IgD-negative memory B cell (primary cell): ENCODE results near the gene CCDC85C. TPM values are rescaled to one million over a fixed set of nuclear protein-coding genes. Genes with fewer than 3 reads are reported as not detected.

Experiments used
- H3K27ac Mint-ChIP-seq, 3 donors: one replicate each; pipeline ENCODE4 v1.8.0; 2020 to 2022; ENCODE audit warnings: mild to moderate bottlenecking in 3 of 3, mixed read lengths in 3 of 3, moderate library complexity in 1 of 3
- H3K27me3 Mint-ChIP-seq: one replicate; pipeline ENCODE4 v1.8.0; 2021; ENCODE audit warnings: mixed read lengths
- H3K36me3 Mint-ChIP-seq: one replicate; pipeline ENCODE4 v1.8.0; 2020; ENCODE audit warnings: mild to moderate bottlenecking, mixed read lengths
- H3K4me1 Mint-ChIP-seq, 3 donors: one replicate each; pipeline ENCODE4 v1.8.0; 2020 to 2022; ENCODE audit warnings: mixed read lengths in 3 of 3, mild to moderate bottlenecking in 1 of 3
- H3K4me3 Mint-ChIP-seq, 4 donors: one replicate each; pipeline ENCODE4 v1.8.0; 2020 to 2022; ENCODE audit warnings: mild to moderate bottlenecking in 4 of 4, mixed read lengths in 4 of 4, moderate library complexity in 3 of 4
- H3K9me3 Mint-ChIP-seq, 3 donors: one replicate each; pipeline ENCODE4 v1.8.0; 2020 to 2021; ENCODE audit warnings: mixed read lengths in 3 of 3, mild to moderate bottlenecking in 1 of 3
- polyA plus RNA-seq: library from polyadenylated mRNA; unstranded; fragments of 300-500 nt; fragmentation: Illumina TruSeq; gene quantifications from one replicate; pipeline ENCODE4 v1.2.3, GENCODE V29; 2021

CCDC85C gene
- polyA plus RNA-seq, 1 donor from 2014 or later: 0.20 TPM

DNA sequence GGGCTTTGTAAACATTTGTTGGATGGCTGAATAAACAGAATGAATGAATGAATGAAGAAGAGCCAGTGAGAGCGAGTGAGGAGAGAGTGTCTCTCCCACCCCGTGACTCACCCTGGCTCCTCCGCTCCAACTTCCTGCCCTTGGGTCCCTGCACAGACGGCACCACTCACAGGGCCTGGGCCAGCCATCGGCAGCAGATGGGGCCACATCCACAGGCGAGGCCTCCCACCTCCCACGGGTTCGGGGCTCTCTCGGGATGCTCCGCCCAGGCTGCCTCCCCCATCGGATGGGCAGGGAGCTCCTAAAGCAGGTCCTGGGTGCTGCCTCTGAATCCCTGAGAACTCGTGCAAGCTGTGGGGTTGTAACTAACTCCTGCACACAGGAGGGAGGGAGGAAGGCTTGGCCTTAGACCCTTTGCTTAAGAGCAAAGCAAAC is 81.5 kb downstream of the CCDC85C start:
- H3K27ac Mint-ChIP-seq: no peak overlapping the region
- no peaks in the 10 kb centered on the region for H3K9me3 Mint-ChIP-seq
- H3K36me3 Mint-ChIP-seq: no peaks in the 10 kb centered on the region
- peaks cover 0 to 2% (median 0%) of the 10 kb centered on the region in 3 donors for H3K4me1 Mint-ChIP-seq
- no peaks in the 10 kb centered on the region for H3K27me3 Mint-ChIP-seq
- no peak overlapping the region for H3K4me3 Mint-ChIP-seq

DNA sequence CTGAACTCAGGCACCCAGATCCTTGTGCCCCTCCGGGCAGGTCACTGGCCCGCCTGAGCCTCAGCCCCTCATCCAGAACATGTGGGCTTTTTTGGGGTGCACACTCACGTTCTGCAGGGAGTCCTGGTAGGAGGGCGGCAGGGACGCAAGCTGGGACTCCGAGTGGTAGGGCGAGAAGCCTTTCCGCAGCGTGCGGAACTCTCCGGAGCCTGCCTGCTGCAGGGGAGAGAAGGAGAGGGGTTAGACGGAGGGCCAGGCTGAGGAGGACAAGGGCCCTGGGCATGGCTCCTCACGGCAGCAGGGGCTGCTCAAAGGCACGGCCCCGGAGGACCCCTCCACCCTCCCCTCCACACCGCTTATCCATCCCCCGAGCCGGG is 82.0 kb downstream of the CCDC85C start:
- Mint-ChIP-seq H3K4me3 (no peak overlapping the region), H3K27ac (no peak overlapping the region)

DNA sequence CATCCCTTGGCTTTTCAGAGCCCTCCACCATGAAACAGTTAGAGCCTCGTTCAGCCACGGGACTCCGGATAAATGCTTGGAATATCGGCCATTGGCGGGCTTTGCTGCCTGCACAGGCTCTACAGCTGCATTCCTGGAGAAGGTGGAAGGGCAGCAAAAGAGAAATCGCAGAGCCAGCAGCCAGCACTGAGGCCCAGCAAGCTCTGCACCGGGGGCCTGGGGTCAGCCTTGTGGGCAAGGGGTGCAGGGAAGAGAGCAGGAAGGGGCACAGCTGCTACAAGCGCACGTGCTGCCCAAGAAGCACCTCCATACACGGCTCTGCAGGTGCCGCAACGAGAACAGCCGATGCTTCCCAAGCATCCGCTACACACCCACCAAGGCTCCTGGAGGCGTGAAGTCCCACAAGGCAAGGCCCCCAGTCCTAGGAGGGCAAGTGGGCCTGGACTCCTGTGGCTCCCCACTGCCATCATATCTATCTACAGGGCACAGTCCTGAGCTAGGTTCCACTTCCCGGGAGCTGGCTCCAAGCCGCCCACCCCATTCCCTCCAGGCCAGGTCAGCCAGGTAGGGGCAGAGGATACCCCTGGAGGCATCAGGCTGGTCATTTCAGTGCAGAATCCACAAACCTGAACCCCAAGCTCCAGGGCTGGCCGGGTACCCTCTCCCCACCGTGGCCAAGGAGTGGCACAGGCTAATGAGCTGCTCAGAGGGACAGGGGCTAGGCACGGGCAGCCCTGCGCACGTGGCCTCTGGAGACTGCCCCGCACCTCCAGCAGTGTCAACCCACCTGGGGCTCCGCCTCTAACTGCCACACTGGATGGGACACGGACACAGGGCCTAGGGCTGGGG is 82.6 kb downstream of the CCDC85C start:
- Mint-ChIP-seq H3K27me3 (no peaks in the 10 kb centered on the region), H3K9me3 (no peaks in the 10 kb centered on the region), H3K27ac (peak overlapping the region in 2 of 3 donors; percentile 67 to 96)

More for the DNA sequence above, 82.0 kb downstream of the CCDC85C start:
- Mint-ChIP-seq H3K9me3 (no peaks in the 10 kb centered on the region), H3K36me3 (no peaks in the 10 kb centered on the region), H3K27me3 (no peaks in the 10 kb centered on the region), H3K4me1 (peaks cover 0 to 2% (median 0%) of the 10 kb centered on the region in 3 donors)

DNA sequence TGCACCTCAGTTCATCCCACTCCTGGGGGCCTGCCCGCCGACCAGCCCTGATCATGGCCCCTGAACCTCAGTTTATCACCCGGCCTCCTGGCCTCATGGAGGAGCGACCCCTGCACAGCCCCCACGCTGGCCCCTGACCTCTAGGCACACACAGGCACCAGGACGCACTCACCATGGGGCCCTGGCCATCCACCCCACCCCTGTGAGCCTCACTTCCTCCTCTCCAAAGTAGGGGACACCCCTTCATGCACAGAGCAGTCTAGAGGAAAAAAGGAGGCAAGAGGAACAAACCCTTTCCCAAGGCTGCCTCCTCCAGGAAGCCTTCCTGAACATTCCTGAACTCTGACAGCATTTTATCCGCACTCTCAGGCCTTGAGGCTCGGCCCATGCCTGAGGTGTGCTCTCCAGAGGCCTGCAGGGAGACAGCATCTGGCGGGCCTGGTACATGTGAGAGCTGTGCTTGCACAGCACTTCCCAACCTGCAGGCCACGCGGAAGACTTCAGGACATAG is 83.4 kb downstream of the CCDC85C start:
- H3K9me3 Mint-ChIP-seq: no peaks in the 10 kb centered on the region
- no peaks in the 10 kb centered on the region for H3K36me3 Mint-ChIP-seq
- H3K4me3 Mint-ChIP-seq: no peak overlapping the region
- H3K27ac Mint-ChIP-seq: peak overlapping the region in 2 of 3 donors; percentile 67 to 96
- no peaks in the 10 kb centered on the region for H3K27me3 Mint-ChIP-seq
- H3K4me1 Mint-ChIP-seq: peaks cover 0 to 2% (median 0%) of the 10 kb centered on the region in 3 donors

More for the DNA sequence above, 82.6 kb downstream of the CCDC85C start:
- peaks cover 0 to 2% (median 0%) of the 10 kb centered on the region in 3 donors for H3K4me1 Mint-ChIP-seq
- H3K4me3 Mint-ChIP-seq: no peak overlapping the region
- H3K36me3 Mint-ChIP-seq: no peaks in the 10 kb centered on the region

DNA sequence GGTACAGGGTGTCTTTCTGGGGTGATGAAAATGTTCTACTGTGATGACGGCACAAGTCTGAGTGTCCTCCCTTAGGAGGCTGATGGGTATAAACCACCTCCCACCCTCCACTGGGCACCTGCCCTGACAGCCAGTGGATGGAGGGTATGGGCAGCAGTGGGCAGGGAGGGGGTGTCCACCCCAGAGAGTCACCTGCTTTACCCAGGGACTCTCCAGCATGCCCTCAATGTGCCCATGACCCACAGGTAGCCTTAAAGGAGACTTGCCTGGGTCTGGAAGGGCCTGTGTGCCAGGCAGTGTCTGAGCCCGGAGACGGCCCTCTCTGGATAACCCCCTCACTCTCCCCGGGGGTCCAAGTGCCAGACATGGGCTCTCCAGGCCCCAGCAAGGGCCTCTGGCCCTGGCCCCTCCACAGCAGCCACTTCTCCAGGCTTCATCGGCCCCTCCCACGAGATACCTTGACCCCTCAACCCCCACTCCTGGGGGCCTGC is 84.0 kb downstream of the CCDC85C start:
- Mint-ChIP-seq H3K4me3 (no peak overlapping the region), H3K27me3 (no peaks in the 10 kb centered on the region), H3K9me3 (no peaks in the 10 kb centered on the region), H3K27ac (peak overlapping the region in 1 of 3 donors; percentile 96), H3K4me1 (no peaks in the 10 kb centered on the region), H3K36me3 (no peaks in the 10 kb centered on the region)

DNA sequence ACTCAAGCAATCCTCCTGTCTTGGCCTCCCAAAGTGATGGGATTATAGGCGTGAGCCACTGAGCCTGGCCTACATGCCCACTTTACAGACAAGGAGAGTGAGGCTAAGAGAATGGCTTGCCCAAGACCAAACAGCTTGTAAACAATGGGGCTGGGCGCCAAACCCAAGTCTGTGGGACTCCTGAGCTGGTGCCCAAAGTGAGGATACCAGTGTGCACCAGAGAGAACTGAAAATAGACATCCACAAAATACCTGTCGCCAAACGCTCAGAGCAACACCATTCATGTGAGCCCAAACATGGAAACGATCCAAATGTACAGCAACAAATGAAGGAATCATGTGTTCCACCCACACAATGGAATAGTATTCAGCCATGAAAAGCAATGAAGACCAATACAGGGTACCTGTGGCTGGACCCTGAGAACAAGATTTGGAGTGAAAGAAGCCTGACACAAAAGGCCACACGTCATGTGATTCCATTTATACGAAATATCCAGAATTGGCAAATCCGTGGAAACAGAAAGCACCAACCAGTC is 84.6 kb downstream of the CCDC85C start:
- Mint-ChIP-seq H3K27me3 (no peaks in the 10 kb centered on the region), H3K9me3 (no peaks in the 10 kb centered on the region), H3K4me3 (no peak overlapping the region), H3K27ac (no peak overlapping the region), H3K4me1 (no peaks in the 10 kb centered on the region), H3K36me3 (peaks cover 1% of the 10 kb centered on the region)

DNA sequence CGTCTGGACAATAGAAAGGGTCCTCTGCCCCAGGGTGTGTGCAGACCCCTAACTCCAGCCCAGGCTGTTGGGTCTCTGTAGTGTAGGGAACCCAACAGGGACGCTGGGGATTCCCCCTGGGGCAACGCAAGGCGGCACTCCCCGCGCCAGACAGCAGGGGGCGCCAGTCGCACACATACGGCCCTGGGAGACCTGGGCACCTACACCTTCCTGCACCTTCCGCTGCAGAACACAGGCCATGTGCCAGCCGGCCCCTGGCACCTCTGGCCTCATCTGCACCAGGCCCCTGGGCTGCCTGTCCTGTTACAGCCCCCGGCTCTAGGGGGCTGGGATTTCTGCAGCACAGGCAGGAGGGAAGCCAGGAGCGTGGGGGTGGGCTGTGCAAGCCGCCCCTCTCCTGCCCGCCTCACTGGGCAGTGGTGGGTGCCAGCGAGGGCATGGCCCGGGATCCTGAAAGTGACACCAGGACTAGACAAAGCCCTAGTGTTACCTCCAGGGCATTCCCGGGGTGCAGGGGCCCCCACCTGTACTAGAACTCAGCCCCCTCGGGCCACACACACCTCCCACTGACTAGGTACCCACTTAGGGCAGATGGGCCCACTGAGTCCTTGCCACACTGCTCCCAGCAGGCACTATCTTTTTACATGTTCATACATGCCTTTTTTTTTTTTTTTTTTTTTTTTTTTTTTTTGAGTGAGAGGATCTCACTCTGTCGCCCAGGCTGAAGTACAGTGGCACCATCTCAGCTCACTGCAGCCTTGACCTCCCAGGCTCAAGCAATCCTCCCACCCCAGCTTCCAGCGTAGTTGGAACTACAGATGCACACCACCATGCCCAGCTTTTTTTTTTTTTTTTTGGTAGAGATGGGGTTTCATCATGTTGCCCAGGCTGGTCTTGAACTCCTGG is 85.3 kb downstream of the CCDC85C start:
- H3K27me3 Mint-ChIP-seq: no peaks in the 10 kb centered on the region
- H3K4me3 Mint-ChIP-seq: no peak overlapping the region
- no peak overlapping the region for H3K27ac Mint-ChIP-seq
- H3K36me3 Mint-ChIP-seq: peaks cover 1% of the 10 kb centered on the region
- H3K9me3 Mint-ChIP-seq: no peaks in the 10 kb centered on the region
- no peaks in the 10 kb centered on the region for H3K4me1 Mint-ChIP-seq

- Mint-ChIP-seq H3K27ac (no peak overlapping the region), H3K27me3 (no peaks in the 10 kb centered on the region), H3K4me3 (no peak overlapping the region)
Observed at GRCh38 chr14:99517643-99518381, 86.2 kb downstream of the CCDC85C start.

DNA sequence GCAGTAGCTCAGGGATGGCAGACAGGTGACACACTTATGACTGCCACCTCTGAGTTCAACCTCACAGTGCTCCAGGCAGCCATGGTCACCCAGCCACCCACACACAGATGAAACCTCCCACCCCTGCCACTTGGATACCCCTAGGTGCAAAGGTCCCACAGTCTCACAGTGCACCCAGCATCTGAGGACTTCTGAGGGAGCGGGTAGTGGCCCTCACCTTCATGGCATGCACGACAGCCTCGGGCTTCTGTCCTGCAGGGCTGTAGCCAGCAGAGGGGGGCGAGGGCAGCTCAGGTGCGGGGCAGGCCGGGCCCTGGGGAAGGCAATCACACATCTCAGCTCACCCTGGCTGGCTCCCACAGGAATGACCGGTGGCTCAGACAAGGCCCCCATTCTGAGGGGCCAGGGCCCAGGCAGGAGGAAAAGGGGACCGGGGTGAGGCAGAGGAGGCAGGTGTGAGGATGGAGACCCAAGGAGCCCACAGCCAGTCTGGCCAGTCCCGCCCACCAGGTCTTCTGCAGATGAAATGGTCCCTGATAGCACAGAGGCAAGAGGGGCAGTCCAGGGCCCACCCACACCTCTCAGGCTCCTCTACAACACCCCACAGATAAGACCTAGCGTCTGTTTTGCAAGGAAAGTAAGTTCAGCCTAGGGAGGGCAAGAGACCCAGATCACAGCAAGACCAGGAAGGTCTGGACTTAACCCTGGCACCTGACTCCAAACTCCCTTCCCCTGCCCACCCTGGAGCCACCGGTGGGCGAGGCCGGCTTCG is 87.0 kb downstream of the CCDC85C start:
- Mint-ChIP-seq H3K4me1 (no peaks in the 10 kb centered on the region), H3K9me3 (no peaks in the 10 kb centered on the region), H3K4me3 (no peak overlapping the region), H3K27me3 (no peaks in the 10 kb centered on the region), H3K27ac (no peak overlapping the region), H3K36me3 (peaks cover 1% of the 10 kb centered on the region)

More at GRCh38 chr14:99517643-99518381, 86.2 kb downstream of the CCDC85C start:
- Mint-ChIP-seq H3K9me3 (no peaks in the 10 kb centered on the region), H3K36me3 (peaks cover 1% of the 10 kb centered on the region), H3K4me1 (no peaks in the 10 kb centered on the region)

- H3K27ac Mint-ChIP-seq: no peak overlapping the region
- H3K36me3 Mint-ChIP-seq: peaks cover 1% of the 10 kb centered on the region
- no peaks in the 10 kb centered on the region for H3K4me1 Mint-ChIP-seq
- H3K9me3 Mint-ChIP-seq: no peaks in the 10 kb centered on the region
- H3K4me3 Mint-ChIP-seq: no peak overlapping the region
- no peaks in the 10 kb centered on the region for H3K27me3 Mint-ChIP-seq
Observed at GRCh38 chr14:99516156-99516870, 87.7 kb downstream of the CCDC85C start.

DNA sequence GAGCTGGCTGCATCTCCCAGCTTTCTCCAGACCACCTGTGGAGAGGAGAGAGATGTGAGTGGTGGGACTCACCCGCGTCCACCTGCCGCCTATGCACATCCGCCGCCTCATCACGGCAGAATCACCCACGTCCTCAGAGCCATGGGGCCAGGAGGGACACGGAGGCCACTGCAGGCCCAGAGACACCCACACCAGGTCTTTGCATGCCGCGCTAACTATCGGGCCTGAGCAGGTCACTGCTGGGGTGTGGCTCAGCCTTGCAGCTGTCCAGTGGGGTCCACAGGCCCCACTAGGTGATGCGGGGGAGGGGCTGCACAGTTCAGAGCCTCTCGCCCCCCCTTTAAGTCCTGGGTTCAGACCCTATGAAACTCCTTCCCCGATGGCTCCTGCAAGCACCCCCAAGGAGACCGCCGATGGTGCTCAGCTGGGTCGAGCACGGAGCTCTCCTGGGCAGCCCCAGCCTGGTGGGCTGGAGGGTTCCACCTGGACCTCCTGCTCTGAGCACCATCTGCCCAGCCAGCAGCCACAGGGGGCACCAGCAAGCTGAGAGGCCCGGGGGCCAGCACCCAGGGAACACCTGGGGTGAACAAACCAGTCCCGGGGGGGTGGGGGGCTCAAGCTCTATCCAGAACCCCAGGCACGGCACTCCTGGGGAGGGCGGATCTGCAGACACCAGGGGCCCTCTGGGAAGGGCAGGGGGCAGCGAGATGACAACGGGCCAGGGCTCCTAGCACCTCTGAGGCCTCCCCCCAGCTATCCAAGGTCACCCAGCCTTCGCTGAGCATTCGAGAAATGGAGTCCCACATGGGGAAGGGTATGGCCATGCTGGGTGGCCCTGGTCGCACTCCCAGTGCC is 88.5 kb downstream of the CCDC85C start:
- Mint-ChIP-seq H3K36me3 (peaks cover 1% of the 10 kb centered on the region), H3K27ac (no peak overlapping the region), H3K4me1 (no peaks in the 10 kb centered on the region), H3K4me3 (no peak overlapping the region), H3K9me3 (no peaks in the 10 kb centered on the region), H3K27me3 (no peaks in the 10 kb centered on the region)

DNA sequence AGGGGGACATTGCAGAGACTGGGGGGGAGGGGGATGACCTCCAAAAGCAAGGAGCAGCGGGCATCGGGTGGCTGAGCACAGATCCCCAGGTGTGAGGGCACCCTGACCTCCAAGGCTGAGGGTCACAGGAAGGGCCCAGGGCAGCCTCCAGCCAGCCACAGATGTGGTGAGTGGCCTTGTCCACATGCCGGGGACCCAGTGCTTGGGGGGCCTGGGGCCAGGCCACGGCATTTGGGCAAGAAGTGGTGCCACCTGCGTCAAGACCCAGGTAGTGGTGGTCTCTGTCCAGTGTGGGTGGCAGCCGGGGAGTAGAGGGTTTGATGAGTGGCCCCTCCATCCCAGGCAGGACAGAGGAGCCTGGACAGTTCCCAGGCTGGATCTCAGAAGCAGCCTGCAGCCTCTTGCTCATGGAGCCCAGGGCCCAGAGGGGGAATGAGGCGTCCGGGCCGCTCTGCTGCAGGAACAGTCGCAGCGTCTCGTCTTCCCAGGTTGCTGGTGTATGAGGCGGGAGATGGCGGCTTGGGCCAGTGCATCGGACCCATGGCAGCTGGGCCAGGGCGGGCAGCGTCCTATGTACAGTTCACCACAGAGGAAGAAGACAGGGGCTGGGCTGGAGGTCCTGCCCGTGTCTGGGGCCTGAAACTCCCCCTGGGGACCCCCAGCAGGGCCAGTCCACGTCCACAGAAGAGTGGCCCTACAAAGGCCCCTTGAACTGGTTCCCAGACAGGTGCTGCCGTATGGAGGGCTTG is 89.3 kb downstream of the CCDC85C start:
- H3K4me1 Mint-ChIP-seq: no peaks in the 10 kb centered on the region
- H3K36me3 Mint-ChIP-seq: peaks cover 1% of the 10 kb centered on the region
- H3K27ac Mint-ChIP-seq: peak overlapping the region in 1 of 3 donors; percentile 59
- no peaks in the 10 kb centered on the region for H3K27me3 Mint-ChIP-seq
- H3K4me3 Mint-ChIP-seq: peak overlapping the region in 1 of 4 donors; percentile 33
- H3K9me3 Mint-ChIP-seq: no peaks in the 10 kb centered on the region
